ENCODE measurements around the gene IGSF3. TPM values are rescaled to one million over a fixed set of nuclear protein-coding genes. Genes with fewer than 3 reads are reported as not detected.

IGSF3 gene
- polyA plus RNA-seq, 1 donor (not counting 4 experiments of a cell fraction or from before 2014, with no cell fraction given), result 47.4 TPM

DNA sequence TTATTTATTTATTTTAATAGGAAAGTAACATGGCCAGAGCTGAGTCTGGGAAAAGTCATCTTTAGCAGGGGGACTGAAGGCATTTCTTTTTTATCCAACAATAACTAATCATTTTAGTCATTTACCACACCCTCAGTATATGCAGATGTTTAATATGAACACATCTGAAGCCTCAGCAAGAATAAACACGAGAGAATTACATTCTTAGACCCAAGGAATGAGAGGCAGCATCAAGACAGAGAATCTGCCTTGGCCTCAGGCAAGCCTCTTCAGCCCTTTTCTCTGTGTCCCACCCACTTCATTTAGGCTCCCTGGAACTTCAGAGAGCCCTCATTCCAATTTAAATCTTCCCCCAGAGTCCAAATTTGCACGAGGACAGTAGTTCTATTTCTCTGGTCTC is 17.0 kb upstream of the IGSF3 start:
- Histone ChIP-seq H3K4me2 (ENCODE audit: control insufficient read depth, extremely low read depth, insufficient read depth, low read depth, low read length) (no peak overlapping the region), H4K20me1 (ENCODE audit: control insufficient read depth, extremely low read depth, insufficient read depth, low read length) (no peaks in the 10 kb centered on the region), H2AFZ (ENCODE audit: control insufficient read depth, low read length) (peak overlapping the region; percentile 35), H3K9me3 (ENCODE audit: control insufficient read depth, low read depth, low read length) (no peaks in the 10 kb centered on the region), H3K9ac (ENCODE audit: control insufficient read depth, extremely low read depth, insufficient read depth, low read length) (no peak overlapping the region), H3K36me3 (ENCODE audit: control insufficient read depth in 2 of 2, extremely low read depth in 1 of 2, insufficient read depth in 2 of 2, low read length in 2 of 2) (no peaks in the 10 kb centered on the region), H3K4me3 (ENCODE audit: control insufficient read depth in 2 of 3, extremely low read depth in 1 of 3, insufficient read depth in 2 of 3, low read depth in 1 of 3, low read length in 3 of 3) (no peak overlapping the region), H3K27ac (ENCODE audit: control insufficient read depth, insufficient read depth, low read length) (no peak overlapping the region), H3K27me3 (ENCODE audit: control insufficient read depth, extremely low read depth, insufficient read depth, low read length) (no peaks in the 10 kb centered on the region), H3K9me1 (ENCODE audit: control insufficient read depth, extremely low read depth, insufficient read depth, low read length) (no peaks in the 10 kb centered on the region), H3K4me1 (ENCODE audit: control insufficient read depth, extremely low read depth, insufficient read depth, low read length) (peaks cover 45% of the 10 kb centered on the region), H3K79me2 (ENCODE audit: control insufficient read depth, insufficient read depth, low read length) (no peaks in the 10 kb centered on the region)
- FAIRE-seq, result no peak
- DNase-seq (ENCODE audit: low read depth, low spot score), result no peak
- TF ChIP-seq EZH2 (IDR thresholded peaks at IDR 0.05; ENCODE audit: low read length), result no peak
- no peak for TF ChIP-seq CTCF (optimal IDR thresholded peaks at IDR 0.05 in 1 of 3, IDR thresholded peaks at IDR 0.05 in 1 of 3, conservative IDR thresholded peaks at IDR 0.05 in 1 of 3; ENCODE audit: extremely low read depth in 1 of 3, insufficient read depth in 2 of 3, low read length in 3 of 3)
- dilution Hi-C loops (cut with MboI; ENCODE audit: extremely low pct_ligation_motif_present, low sequenced_read_pairs), result no loop called here

- DNase-seq (ENCODE audit: low read depth, low spot score) (no peak), FAIRE-seq (peak; percentile 73)
- no peaks in the 10 kb centered on the region for H3K27me3 ChIP-seq (ENCODE audit: control insufficient read depth, extremely low read depth, insufficient read depth, low read length)
- H3K36me3 ChIP-seq (ENCODE audit: control insufficient read depth in 2 of 2, extremely low read depth in 1 of 2, insufficient read depth in 2 of 2, low read length in 2 of 2), result no peaks in the 10 kb centered on the region
- no peaks in the 10 kb centered on the region for H4K20me1 ChIP-seq (ENCODE audit: control insufficient read depth, extremely low read depth, insufficient read depth, low read length)
- TF ChIP-seq EZH2 (IDR thresholded peaks at IDR 0.05; ENCODE audit: low read length), result no peak
- TF ChIP-seq CTCF (optimal IDR thresholded peaks at IDR 0.05 in 1 of 3, IDR thresholded peaks at IDR 0.05 in 1 of 3, conservative IDR thresholded peaks at IDR 0.05 in 1 of 3; ENCODE audit: extremely low read depth in 1 of 3, insufficient read depth in 2 of 3, low read length in 3 of 3), result no peak
- H3K4me1 ChIP-seq (ENCODE audit: control insufficient read depth, extremely low read depth, insufficient read depth, low read length), result peaks cover 45% of the 10 kb centered on the region
- dilution Hi-C loops (cut with MboI; ENCODE audit: extremely low pct_ligation_motif_present, low sequenced_read_pairs), result no loop called here
- no peak overlapping the region for H3K4me3 ChIP-seq (ENCODE audit: control insufficient read depth in 2 of 3, extremely low read depth in 1 of 3, insufficient read depth in 2 of 3, low read depth in 1 of 3, low read length in 3 of 3)
- peak overlapping the region; percentile 87 for H2AFZ ChIP-seq (ENCODE audit: control insufficient read depth, low read length)
- H3K9me1 ChIP-seq (ENCODE audit: control insufficient read depth, extremely low read depth, insufficient read depth, low read length), result no peaks in the 10 kb centered on the region
- H3K79me2 ChIP-seq (ENCODE audit: control insufficient read depth, insufficient read depth, low read length), result no peaks in the 10 kb centered on the region
- H3K9me3 ChIP-seq (ENCODE audit: control insufficient read depth, low read depth, low read length), result no peaks in the 10 kb centered on the region
- H3K9ac ChIP-seq (ENCODE audit: control insufficient read depth, extremely low read depth, insufficient read depth, low read length), result no peak overlapping the region
- H3K27ac ChIP-seq (ENCODE audit: control insufficient read depth, insufficient read depth, low read length), result peak overlapping the region; percentile 53
- H3K4me2 ChIP-seq (ENCODE audit: control insufficient read depth, extremely low read depth, insufficient read depth, low read depth, low read length), result peak overlapping the region; percentile 61
Measured at GRCh38 chr1:116682641-116683221, 15.2 kb upstream of the IGSF3 start.

Data from keratinocyte (primary cell).